GM18520 (cell line): Measurements from ENCODE around the gene TBPL2.

Experiments
- ATAC-seq: cut with Tn5 transposase; IDR thresholded peaks from one replicate; pipeline ENCODE4 v1.9.1; 2021; ENCODE audit not compliant: unreplicated experiment

TBPL2 gene

DNA sequence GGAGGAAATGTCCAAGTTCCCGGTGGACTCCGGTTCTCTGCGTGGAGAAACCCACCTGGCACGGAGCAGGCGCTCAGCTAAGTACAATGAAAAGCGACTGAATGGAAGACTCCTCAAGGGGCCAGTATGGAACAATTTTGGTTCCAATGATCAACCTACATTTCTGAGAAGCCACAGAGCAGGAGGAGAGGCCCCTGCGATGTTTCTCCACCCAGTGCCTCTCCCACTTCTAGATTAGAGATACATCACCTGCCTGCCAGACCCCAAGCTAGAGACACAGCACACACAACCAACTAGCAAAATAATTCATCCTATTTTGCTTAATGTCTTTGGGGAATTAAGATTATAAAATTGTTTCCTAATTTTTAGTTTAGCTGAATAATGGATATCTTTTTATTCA, 67.6 kb downstream of the TBPL2 start:
- ATAC-seq = no peak

DNA sequence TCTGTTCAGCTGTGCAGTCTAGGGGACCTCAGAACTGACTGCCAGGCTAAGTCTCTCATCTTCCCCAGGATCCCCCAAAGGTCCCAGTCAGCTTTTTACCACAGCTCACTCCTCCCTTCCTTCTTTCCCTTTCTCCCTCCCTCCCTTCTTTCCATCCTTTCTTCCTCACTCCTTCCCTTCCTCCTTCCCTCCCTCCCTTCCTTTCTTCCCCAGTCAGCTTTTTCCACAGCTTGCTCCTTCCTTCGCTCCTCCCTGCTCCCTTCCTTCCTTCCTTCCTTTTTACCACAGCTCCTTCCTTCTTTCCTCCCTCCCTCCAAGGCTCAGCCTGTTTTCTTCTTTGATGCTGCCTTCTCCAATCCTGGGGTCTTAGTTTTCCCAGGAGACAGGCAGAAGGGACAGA, 68.0 kb downstream of the TBPL2 start:
- no peak for ATAC-seq

DNA sequence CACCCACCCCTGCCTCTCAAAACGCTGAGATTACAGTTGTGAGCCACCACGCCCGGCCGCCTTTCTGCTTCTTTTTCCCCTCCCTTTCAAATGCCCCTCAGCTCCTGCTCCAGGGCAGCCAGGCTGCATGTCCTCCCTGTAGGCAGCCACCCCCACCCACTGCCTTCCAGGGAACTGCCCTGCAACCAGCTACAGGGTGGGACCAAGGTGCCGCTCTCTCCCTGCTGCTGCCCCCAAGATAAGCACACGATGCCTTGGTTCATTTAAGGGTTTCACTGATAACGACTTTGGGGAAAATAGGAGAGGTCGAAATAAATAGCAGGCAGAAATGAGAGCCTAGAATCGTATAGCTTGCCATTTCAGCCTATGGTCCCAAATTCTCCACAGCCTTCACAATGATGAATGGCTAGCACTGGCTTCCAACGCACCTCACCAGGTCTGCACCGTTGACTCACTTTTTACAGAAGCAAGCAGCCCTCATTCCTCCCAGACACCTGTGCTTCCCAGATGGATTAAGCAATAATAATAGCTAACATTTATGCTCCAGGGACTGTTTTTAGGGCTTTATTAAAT, 69.4 kb downstream of the TBPL2 start:
- ATAC-seq = no peak

DNA sequence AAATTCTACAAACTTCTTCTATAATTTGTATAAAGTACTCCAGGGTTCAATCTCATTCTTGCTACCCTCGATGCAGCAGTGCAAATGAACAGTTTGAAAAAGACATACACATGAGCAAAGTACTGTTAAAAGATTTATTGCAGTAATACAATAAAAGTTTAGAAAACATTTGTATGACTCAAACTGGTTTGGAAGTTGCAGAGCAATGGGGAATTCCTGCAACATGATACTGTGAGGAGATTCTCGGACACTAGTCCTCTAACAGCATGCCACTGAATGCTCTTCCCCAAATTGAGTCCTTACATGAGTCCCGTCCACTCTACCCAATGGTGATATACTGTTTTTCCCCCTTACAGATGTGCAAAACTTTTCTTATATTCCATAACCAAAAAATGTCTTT, 74.1 kb downstream of the TBPL2 start:
- no peak for ATAC-seq
